Karpas-422 (cell line): ENCODE results near the gene DDX28. TPM values are rescaled to one million over a fixed set of nuclear protein-coding genes. Genes with fewer than 3 reads are reported as not detected.
"Not testable (repeated sequence)": the region's sequence is repeated elsewhere in the genome, so short reads cannot be mapped to it uniquely, and the experiment has no call there.

Experiments used
- DNase-seq: peaks from one replicate; pipeline ENCODE4 v3.0.0-alpha.2; 2015
- H2AFZ ChIP-seq: fragments of 200-600 bp; sonication (generic); 2 replicates; pipeline ENCODE4 v1.6.1; 2014; ENCODE audit warnings: antibody characterized with exemption, low read length, mixed read lengths
- H3K27ac ChIP-seq: fragments of 200-600 bp; sonication (generic); 2 replicates; pipeline ENCODE4 v1.5.1; 2014; ENCODE audit warnings: mild to moderate bottlenecking, low read length, moderate library complexity
- H3K27me3 ChIP-seq: fragments of 200-600 bp; sonication (generic); 2 replicates; pipeline ENCODE4 v1.6.1; 2014; ENCODE audit warnings: low read length, mixed read lengths
- H3K36me3 ChIP-seq: fragments of 200-600 bp; sonication (generic); 2 replicates; pipeline ENCODE4 v1.6.1; 2014; ENCODE audit warnings: low read length, mixed read lengths; ENCODE audit not compliant: insufficient read depth
- H3K4me1 ChIP-seq: fragments of 200-600 bp; sonication (generic); 2 replicates; pipeline ENCODE4 v1.6.1; 2014; ENCODE audit warnings: mild to moderate bottlenecking, low read length, mixed read lengths
- H3K4me2 ChIP-seq: fragments of 200-600 bp; sonication (generic); 2 replicates; pipeline ENCODE4 v1.6.1; 2014; ENCODE audit warnings: low read length, low read depth, mild to moderate bottlenecking; ENCODE audit not compliant: poor library complexity, severe bottlenecking
- H3K4me3 ChIP-seq: fragments of 200-600 bp; sonication (generic); 2 replicates; pipeline ENCODE4 v1.5.1; 2014; ENCODE audit warnings: mild to moderate bottlenecking, antibody characterized with exemption, low read length, mixed read lengths
- H3K79me2 ChIP-seq: fragments of 200-600 bp; sonication (generic); 2 replicates; pipeline ENCODE4 v1.6.1; 2014; ENCODE audit warnings: mild to moderate bottlenecking, low read length, mixed read lengths
- H3K9ac ChIP-seq: fragments of 200-600 bp; sonication (generic); 2 replicates; pipeline ENCODE4 v1.6.0; 2014; ENCODE audit warnings: low read length
- H3K9me2 ChIP-seq: fragments of 200-600 bp; sonication (generic), shearing (Covaris generic); replicated peaks from 2 replicates; pipeline ENCODE4 v1.6.0; 2014; ENCODE audit warnings: mild to moderate bottlenecking, low read length, moderate library complexity; ENCODE audit not compliant: insufficient read depth
- H3K9me3 ChIP-seq: fragments of 300-700, 200-600 bp; sonication (generic); 2 replicates; pipeline ENCODE4 v1.6.1; 2014; ENCODE audit warnings: low read length, mixed read lengths
- H4K20me1 ChIP-seq: fragments of 200-600 bp; sonication (generic); 2 replicates; pipeline ENCODE4 v1.6.1; 2014; ENCODE audit warnings: mild to moderate bottlenecking, antibody characterized with exemption, low read length, low read depth; ENCODE audit not compliant: insufficient read depth
- total RNA-seq: library from RNA; depleted of rRNA; stranded (reverse); fragments of >200 nt; shearing (Covaris generic); gene quantifications from 2 replicates; pipeline ENCODE4 v1.2.3, GENCODE V29; 2014; ENCODE audit warnings: low replicate concordance

DDX28 gene
- total RNA-seq, 1 experiment from 2014 or later: 10.8 TPM

DNA sequence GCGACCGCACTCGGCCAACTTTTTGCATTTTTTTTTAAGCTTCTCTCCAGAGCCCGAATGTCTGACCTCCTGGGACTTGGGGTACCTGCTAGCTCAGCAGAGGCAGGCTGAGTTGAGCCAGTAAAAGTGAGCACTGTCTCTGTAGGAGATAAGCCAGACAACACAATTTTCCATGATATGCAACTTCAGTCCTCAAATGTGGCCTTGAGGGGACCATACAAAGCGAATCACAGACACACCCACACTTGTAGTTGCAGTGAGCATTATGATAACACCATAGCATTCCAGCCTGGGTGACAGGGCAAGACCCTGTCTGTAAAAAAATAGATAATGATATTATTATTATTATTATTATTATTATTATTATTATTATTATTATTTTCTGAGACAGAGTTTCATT is 26.4 kb downstream of the DDX28 start:
- H3K4me2 ChIP-seq: peak overlapping the region; percentile 29
- H3K36me3 ChIP-seq: no peaks in the 10 kb centered on the region
- H3K27me3 ChIP-seq: no peaks in the 10 kb centered on the region
- no peaks in the 10 kb centered on the region for H4K20me1 ChIP-seq
- no peak overlapping the region for H3K4me3 ChIP-seq
- H3K9me3 ChIP-seq: no peaks in the 10 kb centered on the region
- no peak overlapping the region for H3K9ac ChIP-seq
- H2AFZ ChIP-seq: no peak overlapping the region
- no peaks in the 10 kb centered on the region for H3K79me2 ChIP-seq
- peaks cover 49% of the 10 kb centered on the region for H3K4me1 ChIP-seq
- H3K27ac ChIP-seq: no peak overlapping the region
- DNase-seq: no peak
- no peaks in the 10 kb centered on the region for H3K9me2 ChIP-seq

DNA sequence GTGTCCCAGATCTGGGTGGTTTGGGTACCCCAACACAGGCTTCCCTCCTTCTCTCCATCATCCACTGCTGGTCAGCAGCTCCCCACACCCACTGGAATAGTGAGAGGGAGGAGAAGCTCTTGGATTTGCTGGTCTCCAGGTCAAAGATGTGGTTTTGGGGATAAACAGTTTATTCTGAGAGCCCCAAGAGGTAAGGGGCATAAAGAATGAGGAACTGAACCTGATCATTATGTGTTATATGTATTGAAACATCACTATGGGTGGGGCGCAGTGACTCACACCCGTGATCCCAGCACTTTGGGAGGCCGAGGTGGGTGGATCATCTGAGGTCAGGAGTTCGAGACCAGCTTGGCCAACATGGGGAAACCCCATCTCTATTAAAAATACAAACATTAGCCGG is 27.6 kb downstream of the DDX28 start:
- Histone ChIP-seq H3K27ac (no peak overlapping the region), H3K9me3 (no peaks in the 10 kb centered on the region), H3K9me2 (no peaks in the 10 kb centered on the region)

DNA sequence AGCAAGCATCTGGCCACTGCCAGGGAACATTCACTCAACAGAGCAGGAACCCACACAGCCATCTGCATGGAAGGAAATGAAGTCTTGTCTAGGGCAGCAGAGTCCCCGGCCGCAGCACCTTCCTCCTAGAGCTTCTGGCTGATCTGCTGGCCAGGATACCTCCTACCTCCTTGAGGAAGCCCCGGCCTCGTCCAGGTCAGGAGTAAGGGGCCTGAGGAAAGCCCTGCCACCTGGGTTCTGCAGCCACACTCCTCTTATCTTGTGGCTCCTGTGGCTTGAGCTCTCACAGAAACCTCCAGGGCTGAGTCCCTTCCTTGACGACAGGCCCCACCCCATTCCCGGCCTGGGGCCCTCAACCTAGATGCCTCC is 29.0 kb downstream of the DDX28 start:
- not testable (repeated sequence) for H3K4me3 ChIP-seq, H3K9ac ChIP-seq, H3K79me2 ChIP-seq, H3K27ac ChIP-seq, DNase-seq, H3K36me3 ChIP-seq, H3K9me2 ChIP-seq, H2AFZ ChIP-seq, H3K9me3 ChIP-seq, H4K20me1 ChIP-seq, H3K4me2 ChIP-seq, H3K27me3 ChIP-seq
- H3K4me1 ChIP-seq: peaks cover 32% of the 10 kb centered on the region

More for the DNA sequence above, 27.6 kb downstream of the DDX28 start:
- H3K4me3 ChIP-seq: no peak overlapping the region
- H3K79me2 ChIP-seq: no peaks in the 10 kb centered on the region
- H2AFZ ChIP-seq: no peak overlapping the region
- no peaks in the 10 kb centered on the region for H3K27me3 ChIP-seq
- H3K4me2 ChIP-seq: no peak overlapping the region
- H4K20me1 ChIP-seq: no peaks in the 10 kb centered on the region
- no peaks in the 10 kb centered on the region for H3K36me3 ChIP-seq
- H3K9ac ChIP-seq: no peak overlapping the region
- peaks cover 46% of the 10 kb centered on the region for H3K4me1 ChIP-seq
- no peak for DNase-seq

DNA sequence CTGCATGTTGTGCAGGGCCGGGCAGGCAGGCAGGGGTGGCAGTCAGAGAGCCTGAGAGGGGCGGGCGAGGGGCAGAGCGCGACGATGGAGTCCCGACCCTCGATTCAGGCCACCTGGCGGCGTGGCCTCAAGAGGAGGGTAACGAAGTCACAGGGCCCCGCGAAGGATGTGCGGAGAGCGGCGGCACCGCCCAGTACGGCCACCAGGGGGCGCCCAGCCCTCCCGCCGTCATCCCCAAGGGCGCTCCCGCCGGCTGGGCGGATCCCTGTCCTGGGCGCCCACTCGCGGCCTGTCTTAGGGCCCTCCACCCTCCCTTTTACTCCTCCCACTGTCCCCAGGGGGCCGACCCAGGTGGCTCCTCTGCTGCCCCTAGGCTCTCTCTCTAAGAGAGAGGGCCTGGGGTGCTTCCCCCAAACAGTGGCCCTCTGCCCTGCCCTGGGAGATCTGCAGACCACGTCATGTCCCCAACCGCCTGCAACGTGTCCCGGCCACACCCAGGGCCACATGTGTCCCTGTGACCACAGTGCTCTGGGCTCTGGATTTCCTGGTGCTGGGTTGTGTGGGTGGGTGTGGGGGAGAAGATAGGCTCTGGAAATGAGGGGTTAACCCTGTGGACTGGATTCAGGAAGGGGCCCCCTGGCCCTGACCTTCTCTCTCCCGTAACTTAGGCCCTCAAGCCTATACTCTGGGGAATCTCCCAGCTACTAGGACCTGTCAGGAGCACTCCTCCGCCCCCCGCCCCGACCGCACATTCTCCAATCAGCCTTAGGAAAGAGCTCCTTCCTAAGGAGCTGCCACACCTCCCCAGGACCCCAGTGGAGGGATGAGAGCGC is 29.6 kb downstream of the DDX28 start:
- H3K4me1 ChIP-seq: peaks cover 32% of the 10 kb centered on the region
- H3K4me2 ChIP-seq: peak overlapping the region; percentile 84
- H4K20me1 ChIP-seq: no peaks in the 10 kb centered on the region
- no peaks in the 10 kb centered on the region for H3K36me3 ChIP-seq
- no peaks in the 10 kb centered on the region for H3K27me3 ChIP-seq
- H2AFZ ChIP-seq: peak overlapping the region; percentile 86
- no peaks in the 10 kb centered on the region for H3K9me2 ChIP-seq
- H3K9me3 ChIP-seq: no peaks in the 10 kb centered on the region
- H3K9ac ChIP-seq: peak overlapping the region; percentile 66
- no peaks in the 10 kb centered on the region for H3K79me2 ChIP-seq
- no peak overlapping the region for H3K27ac ChIP-seq
- peak overlapping the region; percentile 62 for H3K4me3 ChIP-seq
- DNase-seq: peak; percentile 94

DNA sequence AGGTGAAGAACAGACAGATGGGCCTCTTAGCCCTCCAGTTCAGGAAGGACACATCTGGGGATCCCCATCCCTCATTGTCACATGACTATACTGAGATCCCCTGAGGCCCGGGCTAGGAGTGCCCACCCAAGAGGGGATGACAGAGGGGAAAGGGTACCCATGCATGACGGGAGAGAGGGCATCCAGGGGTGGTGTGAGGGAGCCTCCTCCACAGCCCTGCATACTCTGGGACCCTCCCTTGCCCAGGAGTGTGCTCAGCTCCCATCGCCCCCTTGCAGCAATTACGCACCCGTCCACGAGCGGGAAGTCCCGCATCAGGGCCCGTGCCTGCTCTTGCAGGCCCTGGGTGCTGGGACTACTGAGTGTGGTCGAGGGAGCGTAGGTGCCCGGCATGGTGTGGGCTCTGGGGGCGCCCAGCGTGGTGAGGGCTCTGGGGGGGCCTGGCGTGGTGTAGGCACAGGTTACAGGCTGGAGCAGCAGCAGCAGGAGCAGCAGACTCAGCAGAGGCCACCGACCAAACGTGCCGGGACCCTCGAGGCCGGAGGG is 30.3 kb downstream of the DDX28 start:
- H3K9ac ChIP-seq: peak overlapping the region; percentile 66
- peak overlapping the region; percentile 62; the same call in 1 of the 2 replicates for H3K4me3 ChIP-seq
- H4K20me1 ChIP-seq: no peaks in the 10 kb centered on the region
- peak overlapping the region; percentile 86; the same call in 1 of the 2 replicates for H2AFZ ChIP-seq
- H3K27me3 ChIP-seq: no peaks in the 10 kb centered on the region
- H3K36me3 ChIP-seq: no peaks in the 10 kb centered on the region
- H3K79me2 ChIP-seq: no peaks in the 10 kb centered on the region
- no peaks in the 10 kb centered on the region for H3K9me3 ChIP-seq
- no peak for DNase-seq
- H3K9me2 ChIP-seq: no peaks in the 10 kb centered on the region
- H3K4me1 ChIP-seq: peaks cover 32% of the 10 kb centered on the region
- H3K4me2 ChIP-seq: peak overlapping the region; percentile 84
- no peak overlapping the region for H3K27ac ChIP-seq

DNA sequence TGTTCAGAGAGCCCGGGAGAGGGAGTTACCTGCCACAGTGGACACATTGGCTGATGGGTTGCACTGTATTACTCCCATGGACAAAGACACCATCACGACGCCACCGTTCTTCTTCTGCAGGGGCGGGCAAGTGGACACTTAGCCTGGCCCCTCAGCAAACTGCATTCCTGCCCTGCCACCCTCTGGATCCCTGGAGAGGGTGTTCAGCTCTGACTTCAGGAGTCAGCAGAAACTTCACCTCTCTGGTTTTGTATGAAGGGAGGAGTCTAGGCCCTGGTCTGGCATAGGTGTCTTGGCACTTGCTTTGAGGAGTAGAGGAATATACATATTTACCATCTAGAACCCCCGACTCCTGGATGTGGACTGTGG is 33.0 kb downstream of the DDX28 start:
- Histone ChIP-seq H2AFZ (no peak overlapping the region), H3K27me3 (no peaks in the 10 kb centered on the region), H3K36me3 (no peaks in the 10 kb centered on the region), H4K20me1 (no peaks in the 10 kb centered on the region), H3K27ac (no peak overlapping the region), H3K9ac (no peak overlapping the region), H3K4me1 (peaks cover 15% of the 10 kb centered on the region), H3K4me3 (no peak overlapping the region), H3K4me2 (no peak overlapping the region), H3K9me3 (no peaks in the 10 kb centered on the region), H3K9me2 (no peaks in the 10 kb centered on the region), H3K79me2 (no peaks in the 10 kb centered on the region)
- no peak for DNase-seq

DNA sequence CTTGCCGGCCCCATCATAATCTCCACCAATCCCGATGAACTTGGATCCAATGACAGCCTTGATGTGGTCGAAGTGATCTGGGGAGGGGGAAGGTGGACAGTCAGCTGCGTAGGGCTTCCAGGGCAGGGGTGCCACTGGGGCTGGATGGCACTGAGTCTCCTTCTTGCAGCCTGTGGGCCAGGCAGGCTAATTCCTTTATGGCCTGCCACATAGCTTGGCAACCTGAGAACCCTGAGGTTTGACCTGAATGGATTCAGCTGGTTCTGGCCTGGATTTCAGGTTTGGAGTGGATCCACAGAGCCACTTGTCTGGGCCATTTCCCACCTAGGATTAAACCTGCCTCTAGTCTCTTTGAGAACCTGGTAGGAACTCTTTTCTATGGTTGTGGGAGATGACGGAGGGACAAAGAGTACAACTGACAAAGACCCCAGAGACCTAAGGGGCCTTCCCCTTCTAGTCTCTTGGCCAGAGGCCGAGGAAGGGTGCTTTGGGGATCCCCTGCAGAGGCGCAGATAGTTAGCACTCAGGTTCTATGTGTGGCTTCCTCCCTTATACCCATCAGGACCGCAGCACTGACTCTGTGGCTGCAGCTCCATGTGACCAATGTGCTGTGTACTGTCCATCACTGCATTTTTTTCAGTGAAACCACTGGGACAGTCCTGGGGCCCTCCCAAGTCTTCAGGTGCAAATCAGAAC is 33.6 kb downstream of the DDX28 start:
- Histone ChIP-seq H3K27me3 (no peaks in the 10 kb centered on the region), H3K79me2 (no peaks in the 10 kb centered on the region), H3K4me1 (peaks cover 21% of the 10 kb centered on the region), H3K27ac (no peak overlapping the region), H3K9ac (no peak overlapping the region), H3K4me2 (no peak overlapping the region), H3K4me3 (no peak overlapping the region), H2AFZ (no peak overlapping the region), H3K36me3 (no peaks in the 10 kb centered on the region), H3K9me3 (no peaks in the 10 kb centered on the region), H3K9me2 (no peaks in the 10 kb centered on the region), H4K20me1 (no peaks in the 10 kb centered on the region)
- DNase-seq: no peak

DNA sequence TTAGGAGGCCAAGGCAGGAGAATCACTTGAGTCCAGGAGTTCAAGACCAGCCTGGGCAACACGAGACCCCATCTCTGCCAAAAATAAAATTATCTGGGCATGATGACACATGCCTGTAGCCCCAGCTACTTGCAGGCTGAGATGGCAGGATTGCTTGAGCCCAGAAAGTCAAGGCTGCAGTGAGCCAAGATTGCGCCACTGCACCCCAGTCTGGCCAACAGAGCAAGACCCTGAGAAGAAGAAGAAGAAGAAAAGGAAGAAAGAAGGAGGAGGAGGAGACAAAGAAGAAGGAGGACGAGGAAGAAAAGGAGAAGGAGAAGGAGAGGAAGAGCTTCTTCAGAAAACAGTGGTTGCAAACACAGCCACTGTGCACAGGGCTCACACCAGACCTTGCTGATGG is 34.4 kb downstream of the DDX28 start:
- Histone ChIP-seq H3K9me3 (no peaks in the 10 kb centered on the region), H3K4me3 (no peak overlapping the region), H3K4me2 (no peak overlapping the region), H4K20me1 (no peaks in the 10 kb centered on the region), H2AFZ (no peak overlapping the region), H3K36me3 (no peaks in the 10 kb centered on the region), H3K4me1 (peaks cover 18% of the 10 kb centered on the region), H3K27ac (no peak overlapping the region), H3K9ac (no peak overlapping the region), H3K27me3 (no peaks in the 10 kb centered on the region), H3K79me2 (no peaks in the 10 kb centered on the region), H3K9me2 (no peaks in the 10 kb centered on the region)
- DNase-seq: no peak
